ENCODE measurements around the gene RUFY3. TPM values are rescaled to one million over a fixed set of nuclear protein-coding genes. Genes with fewer than 3 reads are reported as not detected.

Gene RUFY3
- total and polyA plus RNA-seq, 2 of the 13 experiments (the other 11 are each of a cell fraction or from before 2014, with no cell fraction given): 17.9 to 25.3 TPM

GRCh38 chr4:70687821-70688794 lies 33.7 kb upstream of the RUFY3 start, which contains the start of gene UTP3 (continued):
- no peak for TF ChIP-seq TEF (CRISPR knock-in tag; IDR thresholded peaks at IDR 0.05)
- TF ChIP-seq ZNF567 (CRISPR knock-in tag; IDR thresholded peaks at IDR 0.05; ENCODE audit: borderline replicate concordance): peak; percentile 42; the same call in 1 of the 2 replicates
- no peak for TF ChIP-seq CREB3 (CRISPR knock-in tag; IDR thresholded peaks at IDR 0.05)
- TF ChIP-seq RAD21 (CRISPR knock-in tag; IDR thresholded peaks at IDR 0.05): peak; percentile 60
- TF ChIP-seq KLF9 (CRISPR knock-in tag; IDR thresholded peaks at IDR 0.05; ENCODE audit: low read depth): no peak; the same call in 1 of the 2 replicates
- TF ChIP-seq ZMYM4 (CRISPR knock-in tag; IDR thresholded peaks at IDR 0.05): peak; percentile 98
- TF ChIP-seq ZNF543 (CRISPR knock-in tag; IDR thresholded peaks at IDR 0.05): peak; percentile 82
- peak; percentile 96 for TF ChIP-seq KMT2B (CRISPR knock-in tag; IDR thresholded peaks at IDR 0.05)
- no peak for TF ChIP-seq PAF1 (CRISPR knock-in tag; IDR thresholded peaks at IDR 0.05)
- TF ChIP-seq ATF6 (CRISPR knock-in tag; conservative IDR thresholded peaks at IDR 0.05): no peak; the same call in 1 of the 2 replicates
- TF ChIP-seq HOXA7 (CRISPR knock-in tag; IDR thresholded peaks at IDR 0.05): no peak
- peak; percentile 88 for TF ChIP-seq HDAC1 (CRISPR knock-in tag; IDR thresholded peaks at IDR 0.05)
- TF ChIP-seq SAFB2 (CRISPR knock-in tag; IDR thresholded peaks at IDR 0.05; ENCODE audit: borderline replicate concordance, low read depth): no peak; the same call in 1 of the 2 replicates
- no peak; the same call in 1 of the 2 replicates for TF ChIP-seq MAF1 (CRISPR knock-in tag; IDR thresholded peaks at IDR 0.05; ENCODE audit: borderline replicate concordance)
- 0 out of 2 replicates have a peak, but pooled peaks have one; percentile 74 for TF ChIP-seq GTF3A (CRISPR knock-in tag; conservative IDR thresholded peaks at IDR 0.05)
- no peak for TF ChIP-seq RBAK (CRISPR knock-in tag; IDR thresholded peaks at IDR 0.05)
- TF ChIP-seq ZNF766 (CRISPR knock-in tag; IDR thresholded peaks at IDR 0.05; ENCODE audit: borderline replicate concordance): peak; percentile 97
- TF ChIP-seq ZNF33B (CRISPR knock-in tag; IDR thresholded peaks at IDR 0.05): peak; percentile 64; the same call in 1 of the 2 replicates
- peak; percentile 89 for TF ChIP-seq SALL1 (CRISPR knock-in tag; IDR thresholded peaks at IDR 0.05)
- no peak for TF ChIP-seq NFKBIZ (CRISPR knock-in tag; IDR thresholded peaks at IDR 0.05)
- TF ChIP-seq ZNF639 (CRISPR knock-in tag; conservative IDR thresholded peaks at IDR 0.05): peak; percentile 99
- no peak for TF ChIP-seq PBX2 (CRISPR knock-in tag; IDR thresholded peaks at IDR 0.05)
